SK-N-SH (cell line): ENCODE measurements around the gene DNAJC18. TPM values are rescaled to one million over a fixed set of nuclear protein-coding genes. Genes with fewer than 3 reads are reported as not detected.

Experiments
- CTCF ChIA-PET: fragments of 300-600, 350-600 bp; formaldehyde crosslinking; extraction: SDS; loops from one replicate; lab custom pipeline; 2021; lab: Yijun Ruan, JAX
- POLR2A ChIA-PET: fragments of 350-600 bp; sonication (Branson Sonifier 250); formaldehyde crosslinking; extraction: SDS; loops from one replicate; lab custom pipeline; 2020; ENCODE audit warnings: antibody characterized with exemption, inconsistent platforms; lab: Yijun Ruan, JAX
- DNase-seq: peaks from one replicate; pipeline ENCODE4 v3.0.0; 2012
- H2AFZ ChIP-seq: fragments of 200-600 bp; sonication (generic); 2 replicates; pipeline ENCODE4 v1.8.1; 2016; ENCODE audit warnings: antibody characterized with exemption, mild to moderate bottlenecking, low read depth
- H3F3A ChIP-seq: fragments of 200-600 bp; sonication (generic); replicated peaks from 2 replicates; pipeline ENCODE3; 2016; ENCODE audit warnings: antibody characterized with exemption, mild to moderate bottlenecking; ENCODE audit not compliant: insufficient read depth
- H3K27ac ChIP-seq, 2 experiments: fragments of 200-500 bp in 1 of 2; fragments of 200-600 bp in 1 of 2; sonication (Bioruptor generic) in 1 of 2; sonication (generic), shearing (Covaris generic) in 1 of 2; 2 replicates each; pipeline versions ENCODE4 v1.5.1 to v1.6.1; 2014 to 2016; ENCODE audit warnings: low read depth in 2 of 2, inconsistent platforms in 1 of 2, low read length in 1 of 2, mild to moderate bottlenecking in 1 of 2, mixed read lengths in 1 of 2
- H3K27me3 ChIP-seq: fragments of 200-600 bp; sonication (generic), shearing (Covaris generic); 2 replicates; pipeline ENCODE4 v1.6.1; 2016; ENCODE audit warnings: mixed run types; ENCODE audit not compliant: insufficient read depth
- H3K36me3 ChIP-seq, 2 experiments: fragments of 200-500 bp in 1 of 2; fragments of 200-600 bp in 1 of 2; sonication (Bioruptor generic) in 1 of 2; sonication (generic) in 1 of 2; replicated peaks in 1 of 2; 2 replicates each; pipeline versions ENCODE3 to v1.5.1; 2014 to 2016; ENCODE audit warnings: low read length in 1 of 2, mild to moderate bottlenecking in 1 of 2; ENCODE audit not compliant: insufficient read depth in 2 of 2, control insufficient read depth in 1 of 2
- H3K4me1 ChIP-seq, 2 experiments: fragments of 200-500 bp in 1 of 2; fragments of 200-600 bp in 1 of 2; sonication (Bioruptor generic) in 1 of 2; sonication (generic), shearing (Covaris generic) in 1 of 2; 2 replicates each; pipeline versions ENCODE4 v1.5.1 to v1.6.1; 2014 to 2016; ENCODE audit warnings: low read depth in 1 of 2, low read length in 1 of 2, mixed run types in 1 of 2; ENCODE audit not compliant: insufficient read depth in 2 of 2, control insufficient read depth in 1 of 2
- H3K4me2 ChIP-seq: fragments of 200-600 bp; sonication (generic), shearing (Covaris generic); 2 replicates; pipeline ENCODE4 v1.6.1; 2017; ENCODE audit warnings: mixed run types
- H3K4me3 ChIP-seq, 2 experiments: fragments of 200-500 bp in 1 of 2; fragments of 200-600 bp in 1 of 2; sonication (Bioruptor generic) in 1 of 2; sonication (generic), shearing (Covaris generic) in 1 of 2; 2 replicates each; pipeline versions ENCODE4 v1.5.1 to v1.8.1; 2014 to 2016; ENCODE audit warnings: low read depth in 2 of 2, inconsistent platforms in 1 of 2, low read length in 1 of 2, mild to moderate bottlenecking in 1 of 2, mixed read lengths in 1 of 2, moderate library complexity in 1 of 2
- H3K79me2 ChIP-seq: fragments of 200-600 bp; sonication (generic); 2 replicates; pipeline ENCODE4 v1.8.1; 2017; ENCODE audit warnings: mild to moderate bottlenecking; ENCODE audit not compliant: insufficient read depth
- H3K9ac ChIP-seq: fragments of 200-600 bp; sonication (generic); 2 replicates; pipeline ENCODE4 v1.6.1; 2017; ENCODE audit warnings: mixed run types
- H3K9me2 ChIP-seq: fragments of 200-600 bp; sonication (generic); 2 replicates; pipeline ENCODE4 v1.6.1; 2017; ENCODE audit warnings: mixed run types
- H3K9me3 ChIP-seq: fragments of 200-600 bp; sonication (generic); 2 replicates; pipeline ENCODE4 v1.6.1; 2017; ENCODE audit warnings: mixed run types, mild to moderate bottlenecking, moderate library complexity
- H4K20me1 ChIP-seq: fragments of 200-600 bp; sonication (generic); 2 replicates; pipeline ENCODE4 v1.6.1; 2017; ENCODE audit warnings: mild to moderate bottlenecking, mixed run types; ENCODE audit not compliant: insufficient read depth
- ELF1 ChIP-seq: IDR thresholded peaks from 2 replicates; pipeline ENCODE4 v1.4.0; 2012
- EP300 ChIP-seq, 2 experiments: IDR thresholded peaks; 2 replicates each; pipeline versions ENCODE4 v1.4.0 to v1.6.1; 2012; ENCODE audit warnings: borderline replicate concordance in 1 of 2, low read depth in 1 of 2, low read length in 1 of 2
- EZH2phosphoT487 ChIP-seq: fragments of 200-600 bp; sonication (generic); IDR thresholded peaks from 2 replicates; pipeline ENCODE4 v1.6.1; 2017; ENCODE audit warnings: low read depth, mixed run types, mild to moderate bottlenecking, antibody characterized with exemption, moderate library complexity, borderline replicate concordance
- FOSL2 ChIP-seq: IDR thresholded peaks from 2 replicates; pipeline ENCODE4 v1.4.0; 2012; ENCODE audit warnings: low read depth, mild to moderate bottlenecking, moderate library complexity, borderline replicate concordance
- FOXJ3 ChIP-seq: sonication (generic); formaldehyde crosslinking; IDR thresholded peaks from 2 replicates; pipeline ENCODE4 v1.5.1; 2020; ENCODE audit warnings: mild to moderate bottlenecking, missing genetic modification reagents
- IRF3 ChIP-seq: fragments of 150-350 bp; IDR thresholded peaks from 2 replicates; pipeline ENCODE4 v1.6.1; 2016; ENCODE audit warnings: mild to moderate bottlenecking, low read depth, low read length
- NFIC ChIP-seq: IDR thresholded peaks from 2 replicates; pipeline ENCODE4 v1.4.0; 2012; ENCODE audit warnings: borderline replicate concordance
- POLR2AphosphoS5 ChIP-seq: IDR thresholded peaks from 2 replicates; pipeline ENCODE4 v1.6.1; 2012; ENCODE audit warnings: low read depth, low read length
- RAD21 ChIP-seq: IDR thresholded peaks from 2 replicates; pipeline ENCODE4 v1.6.1; 2012; ENCODE audit warnings: mild to moderate bottlenecking, low read length
- RCOR1 ChIP-seq: fragments of 150-350 bp; IDR thresholded peaks from 2 replicates; pipeline ENCODE4 v1.6.1; 2017; ENCODE audit warnings: antibody characterized with exemption, low read length
- RFX5 ChIP-seq: IDR thresholded peaks from 2 replicates; pipeline ENCODE4 v1.6.1; 2012; ENCODE audit warnings: mild to moderate bottlenecking, improper control_type of control experiment, low read length
- SIN3A ChIP-seq: IDR thresholded peaks from 2 replicates; pipeline ENCODE4 v1.6.1; 2012; ENCODE audit warnings: low read depth, mild to moderate bottlenecking, low read length, moderate library complexity, borderline replicate concordance
- SMC3 ChIP-seq: IDR thresholded peaks from 2 replicates; pipeline ENCODE4 v1.6.1; 2012; ENCODE audit warnings: low read depth, low read length, improper control_type of control experiment
- TAF1 ChIP-seq: IDR thresholded peaks from 2 replicates; pipeline ENCODE4 v1.6.1; 2012; ENCODE audit warnings: low read depth, mild to moderate bottlenecking, low read length, moderate library complexity, borderline replicate concordance
- TEAD4 ChIP-seq: IDR thresholded peaks from 2 replicates; pipeline ENCODE4 v1.4.0; 2012; ENCODE audit warnings: mild to moderate bottlenecking, borderline replicate concordance; ENCODE audit not compliant: insufficient read depth
- USF2 ChIP-seq: fragments of 150-350 bp; IDR thresholded peaks from 2 replicates; pipeline ENCODE4 v1.6.1; 2017; ENCODE audit warnings: antibody characterized with exemption, low read length, low read depth, borderline replicate concordance
- YY1 ChIP-seq: IDR thresholded peaks from 2 replicates; pipeline ENCODE4 v1.4.0; 2012; ENCODE audit warnings: low read depth, mild to moderate bottlenecking
- WGBS: methylation state at CpG from one replicate; pipeline ENCODE4 v1.1.6; 2017; ENCODE audit warnings: low lambda C conversion rate; 5-methylcytosine and 5-hydroxymethylcytosine counted together
- polyA plus RNA-seq, 3 experiments: library from polyadenylated mRNA; depleted of rRNA; stranded (reverse); fragments of >200 nt; gene quantifications; 2 replicates each; pipeline ENCODE4 v1.2.3, GENCODE V29; 2012
- TF ChIP-seq, protein P1 (sequence below): IDR thresholded peaks from 2 replicates; pipeline ENCODE4 v1.6.1; 2012; ENCODE audit warnings: mild to moderate bottlenecking, low read depth, low read length, moderate library complexity

DNAJC18 gene
- polyA plus RNA-seq, 1 of the 3 experiments (the other 2 are of a cell fraction) = 7.4 TPM

DNA sequence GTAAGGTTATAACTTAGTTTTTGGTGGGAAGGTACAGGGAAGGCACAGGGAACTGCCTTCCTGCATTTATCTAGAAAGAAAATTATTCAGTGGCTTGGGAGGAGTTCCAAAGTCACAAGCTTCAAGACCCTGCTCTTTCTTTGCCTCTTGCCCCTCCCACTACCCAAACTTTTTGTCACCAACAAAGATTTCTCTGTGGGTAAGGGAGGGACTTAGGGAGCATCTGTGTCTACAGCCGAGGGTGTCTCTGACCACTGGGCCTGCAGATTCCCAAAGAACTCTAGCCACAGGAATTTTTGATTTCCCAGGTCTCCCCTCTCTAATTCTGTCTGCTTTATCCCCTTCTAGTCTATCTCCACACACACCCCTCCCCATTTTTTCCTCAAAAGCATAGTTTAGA lies 21.1 kb upstream of the DNAJC18 start (continued):
- TF ChIP-seq NFIC (no peak), ELF1 (no peak), POLR2AphosphoS5 (no peak)

- Histone ChIP-seq H3K9me2 (no peaks in the 10 kb centered on the region), H3K9ac (peak overlapping the region; percentile 27; the same call in 1 of the 2 replicates), H3K27me3 (no peaks in the 10 kb centered on the region), H3K9me3 (no peaks in the 10 kb centered on the region), H3F3A (peaks cover 16% of the 10 kb centered on the region), H3K27ac (peak overlapping the region in 1 of 2 experiments; percentile 84; a peak in 2 of 4 replicates), H3K4me2 (peak overlapping the region; percentile 32; the same call in 1 of the 2 replicates), H3K79me2 (0 out of 2 replicates have a peak, but pooled peaks cover 6% of the 10 kb centered on the region), H3K4me1 (peaks cover 0 to 38% of the 10 kb centered on the region in 2 experiments; a peak in 3 of 4 replicates), H3K4me3 (no peak overlapping the region), H4K20me1 (no peaks in the 10 kb centered on the region), H2AFZ (no peak overlapping the region; the same call in 1 of the 2 replicates), H3K36me3 (no peaks in the 10 kb centered on the region)
- peak; percentile 30 for DNase-seq
- no peak for TF ChIP-seq TAF1
- TF ChIP-seq POLR2AphosphoS5 = no peak
- TF ChIP-seq, protein P1, sequence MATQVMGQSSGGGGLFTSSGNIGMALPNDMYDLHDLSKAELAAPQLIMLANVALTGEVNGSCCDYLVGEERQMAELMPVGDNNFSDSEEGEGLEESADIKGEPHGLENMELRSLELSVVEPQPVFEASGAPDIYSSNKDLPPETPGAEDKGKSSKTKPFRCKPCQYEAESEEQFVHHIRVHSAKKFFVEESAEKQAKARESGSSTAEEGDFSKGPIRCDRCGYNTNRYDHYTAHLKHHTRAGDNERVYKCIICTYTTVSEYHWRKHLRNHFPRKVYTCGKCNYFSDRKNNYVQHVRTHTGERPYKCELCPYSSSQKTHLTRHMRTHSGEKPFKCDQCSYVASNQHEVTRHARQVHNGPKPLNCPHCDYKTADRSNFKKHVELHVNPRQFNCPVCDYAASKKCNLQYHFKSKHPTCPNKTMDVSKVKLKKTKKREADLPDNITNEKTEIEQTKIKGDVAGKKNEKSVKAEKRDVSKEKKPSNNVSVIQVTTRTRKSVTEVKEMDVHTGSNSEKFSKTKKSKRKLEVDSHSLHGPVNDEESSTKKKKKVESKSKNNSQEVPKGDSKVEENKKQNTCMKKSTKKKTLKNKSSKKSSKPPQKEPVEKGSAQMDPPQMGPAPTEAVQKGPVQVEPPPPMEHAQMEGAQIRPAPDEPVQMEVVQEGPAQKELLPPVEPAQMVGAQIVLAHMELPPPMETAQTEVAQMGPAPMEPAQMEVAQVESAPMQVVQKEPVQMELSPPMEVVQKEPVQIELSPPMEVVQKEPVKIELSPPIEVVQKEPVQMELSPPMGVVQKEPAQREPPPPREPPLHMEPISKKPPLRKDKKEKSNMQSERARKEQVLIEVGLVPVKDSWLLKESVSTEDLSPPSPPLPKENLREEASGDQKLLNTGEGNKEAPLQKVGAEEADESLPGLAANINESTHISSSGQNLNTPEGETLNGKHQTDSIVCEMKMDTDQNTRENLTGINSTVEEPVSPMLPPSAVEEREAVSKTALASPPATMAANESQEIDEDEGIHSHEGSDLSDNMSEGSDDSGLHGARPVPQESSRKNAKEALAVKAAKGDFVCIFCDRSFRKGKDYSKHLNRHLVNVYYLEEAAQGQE = no peak
- no peak for TF ChIP-seq FOSL2
- TF ChIP-seq RCOR1 = no peak
- TF ChIP-seq SMC3 = no peak
- TF ChIP-seq EP300 (IDR thresholded peaks at IDR 0.05; ENCODE audit: borderline replicate concordance in 1 of 2, low read depth in 1 of 2, low read length in 1 of 2) = no peak
- no peak for TF ChIP-seq FOXJ3 (CRISPR knock-in tag)
- no peak for TF ChIP-seq RAD21
- no peak for TF ChIP-seq SIN3A
- TF ChIP-seq RFX5 = no peak
- no peak for TF ChIP-seq IRF3
- TF ChIP-seq YY1 = no peak
- no peak for TF ChIP-seq EZH2phosphoT487
- no peak for TF ChIP-seq TEAD4
- no peak for TF ChIP-seq NFIC
- no peak for TF ChIP-seq USF2
- POLR2A ChIA-PET = no interaction called here
- 94% methylated on average over 8 of the region's 8 CpGs for WGBS
- CTCF ChIA-PET = no interaction called here
Measured at GRCh38 chr5:139459451-139459934, 20.2 kb upstream of the DNAJC18 start.
